GM18907 (cell line): ENCODE results near the gene MARK1.

ENCODE experiments used
- ATAC-seq: cut with Tn5 transposase; IDR thresholded peaks from one replicate; pipeline ENCODE4 v1.9.1; 2021; ENCODE audit warnings: mild to moderate bottlenecking, moderate library complexity; ENCODE audit not compliant: unreplicated experiment

The MARK1 gene

DNA sequence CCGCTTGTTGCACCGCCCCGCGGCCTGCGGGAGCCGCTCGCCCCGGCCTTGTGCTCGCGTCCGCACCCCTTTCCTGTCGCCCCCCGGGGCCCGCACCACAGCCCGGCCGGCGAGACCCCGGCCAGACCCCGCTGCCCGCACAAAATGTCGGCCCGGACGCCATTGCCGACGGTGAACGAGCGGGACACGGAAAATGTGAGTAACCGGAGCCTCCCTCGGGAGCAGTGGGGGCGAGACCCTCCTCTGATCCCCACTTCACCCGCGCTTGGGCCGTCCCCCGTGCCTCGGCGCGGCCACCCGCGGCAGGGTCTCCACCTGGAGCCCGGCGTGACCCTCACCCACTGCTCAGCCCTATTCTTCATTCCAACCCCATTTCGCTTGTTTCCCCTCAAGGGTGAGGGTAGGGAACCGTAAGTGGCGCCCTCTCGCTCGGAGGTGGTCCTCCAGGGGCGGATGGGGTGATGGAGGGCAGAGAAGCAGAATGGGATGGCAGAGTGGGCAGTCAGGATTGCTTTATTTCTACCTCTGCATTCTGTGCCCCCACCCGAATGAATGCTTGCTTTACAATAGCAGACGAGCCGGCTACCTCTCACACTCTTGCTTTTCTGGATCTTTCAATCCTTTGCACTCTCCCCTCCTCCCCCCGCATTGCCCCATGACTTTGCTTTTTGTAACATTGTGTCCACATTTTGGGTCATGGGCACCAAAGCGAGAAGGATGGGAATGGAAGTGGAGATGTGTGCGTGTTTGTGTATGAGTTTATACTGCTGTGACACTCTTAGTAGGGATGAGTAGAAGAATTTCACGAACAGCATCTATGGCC, 954 bp downstream of the MARK1 start:
- no peak for ATAC-seq

DNA sequence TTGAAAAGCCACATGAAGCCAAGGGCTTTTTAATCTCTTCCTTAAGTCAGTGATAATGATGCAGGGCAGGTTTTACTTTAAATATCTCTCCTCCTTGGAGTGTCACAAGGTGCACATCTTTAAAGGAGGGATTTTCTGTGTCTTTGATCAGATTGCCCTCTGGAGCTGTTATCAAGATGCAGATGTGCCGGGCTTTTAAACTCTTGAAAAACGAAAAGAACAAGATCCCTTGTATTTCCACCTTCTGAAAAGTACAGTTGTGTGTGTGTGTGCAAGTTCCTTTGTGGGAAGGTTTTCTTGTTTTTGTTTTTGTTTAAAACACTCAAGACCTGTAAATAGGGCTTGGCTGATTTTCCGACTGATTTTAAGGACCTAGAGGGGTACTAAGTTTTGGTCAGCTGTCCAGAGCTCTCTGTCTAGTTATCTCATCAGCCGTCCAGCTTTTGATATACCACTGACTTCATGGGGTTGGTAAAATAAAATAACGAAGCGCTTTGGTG, 1.6 kb downstream of the MARK1 start:
- no peak for ATAC-seq

DNA sequence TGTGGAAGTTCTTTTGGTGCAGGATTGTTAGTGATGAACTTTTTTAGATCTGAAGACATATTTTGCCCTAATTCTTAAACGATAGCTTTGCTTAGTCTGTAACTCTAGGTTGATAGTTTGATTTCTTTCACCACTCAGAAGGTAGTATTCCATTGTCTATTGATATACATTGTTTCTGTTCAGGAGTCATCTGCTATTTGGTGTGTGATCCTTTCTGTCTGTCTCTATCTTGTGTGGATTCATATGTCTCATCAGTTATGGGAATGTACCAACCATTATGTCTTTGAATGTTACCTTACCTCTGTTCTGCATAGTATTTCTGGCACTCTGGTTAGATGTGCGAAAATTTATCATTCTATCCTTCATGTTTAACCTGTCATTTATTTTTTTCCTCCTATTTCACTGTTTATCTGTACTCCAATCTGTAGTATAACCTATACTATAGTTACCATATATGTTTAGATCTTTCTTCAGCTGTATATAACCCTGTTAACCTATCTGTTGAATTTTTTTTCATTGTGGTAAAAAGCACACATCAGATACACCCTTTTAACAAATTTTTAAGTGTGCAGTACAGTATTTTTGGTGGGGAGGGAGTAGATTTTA, 5.7 kb downstream of the MARK1 start:
- no peak for ATAC-seq

DNA sequence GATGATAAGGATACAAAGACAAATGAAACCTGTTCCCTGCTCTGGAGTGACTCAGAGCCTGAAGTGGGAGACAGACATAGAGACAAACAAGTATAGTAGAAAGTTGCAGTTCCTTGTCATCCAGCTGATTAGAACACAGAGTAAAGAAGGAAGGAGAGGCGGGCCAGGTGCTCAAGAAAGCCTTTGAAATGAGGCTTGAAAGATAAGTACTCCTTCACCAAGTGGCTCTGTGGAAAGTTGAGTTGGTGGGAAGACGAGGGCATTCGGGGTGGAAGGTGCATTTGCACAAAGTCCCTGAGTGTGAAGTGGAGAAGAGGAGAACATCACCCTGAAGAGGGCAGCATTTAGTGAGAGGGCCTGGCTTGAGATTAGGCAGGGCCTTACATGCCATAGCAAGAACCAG, 17.0 kb downstream of the MARK1 start:
- ATAC-seq, result no peak

DNA sequence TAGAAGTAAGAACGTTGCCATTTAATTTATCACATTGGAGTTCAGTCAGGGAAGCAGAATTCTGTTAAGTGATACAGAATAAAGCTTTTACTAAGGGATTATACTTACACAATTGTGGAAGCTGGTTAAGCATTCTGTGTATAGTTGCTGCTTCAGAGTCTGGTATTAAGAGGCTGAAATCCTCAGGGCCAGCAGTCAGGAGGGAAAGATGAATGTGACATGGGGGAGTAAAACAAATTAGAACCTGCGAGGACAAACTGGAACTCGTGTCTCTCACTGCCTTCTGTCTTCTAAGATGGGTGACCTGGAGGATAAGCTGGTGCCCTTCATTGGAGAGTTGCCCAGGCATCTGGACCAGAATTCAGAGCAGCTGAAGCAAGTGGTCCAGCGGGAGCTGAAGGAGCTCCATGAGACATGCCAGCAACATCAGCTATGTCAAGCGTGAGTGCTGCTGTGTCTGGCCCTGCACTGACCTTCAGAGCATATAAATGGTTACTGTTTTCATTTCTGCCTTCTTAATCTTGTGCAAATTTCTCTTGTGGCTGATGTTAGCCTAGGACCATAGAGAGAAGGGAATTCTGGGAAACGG, 23.0 kb downstream of the MARK1 start:
- ATAC-seq, result no peak

DNA sequence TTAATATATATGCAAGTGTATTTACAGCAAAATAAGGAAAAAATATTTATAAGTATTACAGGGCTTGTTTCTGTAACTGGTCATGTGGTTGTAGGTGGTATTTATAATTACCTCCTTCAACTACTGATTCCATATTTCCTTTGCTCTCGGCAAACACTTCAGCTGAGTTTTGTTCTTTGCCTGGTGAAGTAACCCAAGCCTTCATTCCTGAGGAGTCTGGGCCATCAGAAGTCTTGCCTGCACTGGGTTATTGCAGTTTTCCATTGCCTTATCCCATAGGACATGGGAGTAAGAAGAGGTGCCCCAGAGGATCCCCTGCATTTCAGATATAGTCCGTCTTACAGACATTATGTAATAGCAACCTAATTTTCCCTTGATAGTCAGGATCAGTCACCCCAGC, 23.8 kb downstream of the MARK1 start:
- no peak for ATAC-seq

DNA sequence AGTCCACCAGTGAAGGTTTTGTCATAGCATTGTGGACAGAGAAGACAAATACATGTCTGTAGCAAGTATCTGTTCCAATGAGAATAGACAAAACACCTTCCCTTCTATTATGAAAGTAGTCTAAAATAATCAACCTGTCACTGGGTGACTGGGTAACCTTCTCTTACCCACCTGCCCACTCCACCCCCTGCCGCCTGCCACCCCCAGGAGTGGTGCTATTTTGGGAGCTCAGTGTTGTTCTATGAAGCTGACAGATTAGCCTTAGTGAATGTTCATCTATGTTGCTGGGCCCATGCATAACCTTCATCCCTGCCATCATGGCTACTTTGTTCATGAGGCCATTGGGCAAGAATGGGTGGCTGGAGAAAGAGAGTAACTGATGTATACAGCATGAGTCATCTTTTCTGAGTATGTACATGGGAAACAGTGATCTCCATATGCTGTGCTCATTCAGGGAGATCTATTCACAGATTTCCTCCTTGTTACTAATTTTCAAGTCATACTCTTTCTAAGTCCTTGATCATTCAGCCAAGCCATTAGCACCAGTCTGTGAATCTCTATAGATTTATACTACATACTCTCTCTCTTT, 24.8 kb downstream of the MARK1 start:
- ATAC-seq, result no peak

DNA sequence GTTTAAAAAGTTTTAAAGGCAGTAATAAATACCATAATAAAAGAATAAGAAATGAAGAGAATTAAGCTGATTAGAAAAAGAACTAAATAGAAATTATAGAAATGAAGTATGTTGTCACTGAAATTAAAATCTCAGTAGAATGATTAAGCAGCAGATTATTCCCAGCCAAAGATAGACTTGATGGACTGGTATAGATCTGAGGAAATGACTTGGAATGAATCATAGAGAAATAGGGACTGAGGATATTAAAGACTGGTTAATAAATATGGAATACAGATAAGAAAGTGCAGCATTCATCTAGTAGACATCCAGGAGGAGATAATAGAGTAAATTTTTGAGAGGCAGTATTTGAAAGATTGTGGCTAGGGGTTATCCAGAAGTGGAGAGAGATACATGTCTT, 28.7 kb downstream of the MARK1 start:
- no peak for ATAC-seq

DNA sequence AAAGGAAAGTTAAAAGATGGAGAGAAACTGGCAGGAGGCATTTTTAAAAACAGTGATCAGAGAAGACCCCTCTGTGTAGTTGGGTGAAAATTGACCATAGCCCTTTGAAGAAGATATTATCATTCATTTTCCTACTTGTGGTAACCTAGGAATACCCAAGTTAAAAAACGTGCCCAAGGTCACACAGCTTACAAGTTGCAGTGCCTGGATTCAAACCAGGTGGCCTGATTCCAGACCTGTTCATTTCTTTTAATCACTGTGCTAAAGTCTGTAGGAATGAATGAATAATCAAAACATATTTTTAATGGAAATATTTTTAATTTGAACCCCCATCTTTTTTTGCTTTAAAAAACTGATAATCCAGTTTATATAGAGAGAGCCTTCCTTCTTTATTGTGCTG, 35.6 kb downstream of the MARK1 start:
- ATAC-seq, result no peak

DNA sequence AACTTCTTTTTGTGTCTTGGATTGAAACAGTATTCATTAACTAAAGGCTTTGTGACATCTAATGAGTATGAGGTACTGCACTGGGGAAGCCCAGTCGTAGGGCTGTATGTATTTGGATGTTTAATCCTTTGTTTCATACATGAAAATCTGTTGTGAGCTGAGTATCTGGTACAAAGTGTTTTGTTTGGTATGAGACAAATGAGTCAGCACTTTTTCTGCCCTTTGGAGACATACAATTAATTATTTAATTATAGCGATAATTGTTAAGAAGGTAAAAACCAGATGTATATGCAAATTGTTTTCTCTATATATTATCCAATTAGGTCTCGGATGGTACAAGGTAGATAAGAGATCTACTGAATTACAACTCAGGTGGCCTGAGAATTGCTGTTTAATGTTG, 36.3 kb downstream of the MARK1 start:
- no peak for ATAC-seq

DNA sequence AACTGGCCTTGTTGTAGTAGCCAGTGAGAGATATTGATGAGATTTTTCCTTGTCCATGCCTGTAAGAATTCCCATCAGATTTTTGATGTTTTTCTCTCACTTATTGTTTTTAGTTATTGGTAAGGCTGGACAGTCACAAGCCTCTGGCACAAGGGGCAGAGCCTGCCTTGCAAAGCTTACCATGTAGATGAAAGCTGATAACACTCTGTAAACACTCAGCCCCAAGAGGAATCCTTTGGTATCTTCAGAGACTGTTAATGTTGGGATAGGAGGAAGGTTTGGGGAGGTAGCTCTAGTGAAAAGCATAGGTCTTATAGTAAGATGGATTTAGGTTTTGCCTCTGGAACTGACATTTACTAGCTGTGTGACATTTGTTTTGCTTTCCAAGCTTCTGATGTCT, 37.7 kb downstream of the MARK1 start:
- no peak for ATAC-seq

DNA sequence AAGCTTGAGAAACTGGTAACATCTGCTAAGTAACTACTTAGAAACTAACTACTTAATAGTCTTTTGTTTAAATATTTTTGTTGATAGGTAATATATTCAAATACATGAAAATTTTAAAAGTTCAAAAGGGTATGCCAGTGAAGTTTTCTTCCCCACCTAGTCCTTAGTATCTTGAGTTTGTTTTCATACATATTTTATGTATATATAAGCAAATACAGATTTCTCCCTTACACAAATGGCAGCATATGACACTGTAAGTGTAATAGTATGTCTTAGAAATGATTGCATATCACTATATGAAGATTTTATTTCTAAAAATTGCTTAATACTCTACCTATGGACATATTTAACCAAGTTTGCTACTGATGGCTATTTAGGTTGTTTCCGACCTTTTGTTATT, 38.9 kb downstream of the MARK1 start:
- ATAC-seq, result no peak

DNA sequence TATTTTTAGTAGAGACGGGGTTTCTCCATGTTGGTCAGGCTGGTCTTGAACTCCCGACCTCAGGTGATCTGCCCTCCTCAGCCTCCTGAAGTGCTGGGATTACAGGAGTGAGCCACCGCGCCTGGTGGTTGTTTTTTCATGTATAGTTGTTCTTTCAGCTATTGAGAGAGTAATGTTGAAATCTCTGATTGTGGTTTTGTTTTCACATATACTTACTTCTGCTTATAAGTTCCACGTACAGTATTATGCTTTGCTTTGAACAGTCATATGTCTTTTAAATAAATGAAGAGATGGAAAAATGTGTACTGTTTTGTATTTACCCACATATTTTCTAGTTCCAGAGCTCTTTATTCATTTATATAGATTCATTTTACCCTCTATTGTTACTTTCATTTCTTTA, 44.5 kb downstream of the MARK1 start:
- no peak for ATAC-seq

DNA sequence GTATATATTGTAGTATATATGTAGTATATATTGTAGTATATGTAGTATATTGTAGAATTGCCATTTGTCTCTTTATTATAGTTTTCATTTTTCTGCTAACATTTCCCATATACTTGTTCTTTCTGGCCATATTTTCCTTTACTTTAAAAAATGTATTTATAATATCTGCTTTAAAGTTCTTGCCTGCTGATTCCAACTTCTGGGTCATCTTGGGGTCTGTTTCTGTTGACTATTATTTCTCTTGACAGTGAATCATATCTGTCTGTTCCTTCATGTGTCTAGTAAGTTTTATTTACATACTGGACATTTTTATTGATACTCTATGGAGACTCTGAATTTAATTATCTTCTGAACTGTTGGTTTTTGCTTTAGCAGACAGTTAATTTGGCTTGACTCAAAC, 45.9 kb downstream of the MARK1 start:
- no peak for ATAC-seq

DNA sequence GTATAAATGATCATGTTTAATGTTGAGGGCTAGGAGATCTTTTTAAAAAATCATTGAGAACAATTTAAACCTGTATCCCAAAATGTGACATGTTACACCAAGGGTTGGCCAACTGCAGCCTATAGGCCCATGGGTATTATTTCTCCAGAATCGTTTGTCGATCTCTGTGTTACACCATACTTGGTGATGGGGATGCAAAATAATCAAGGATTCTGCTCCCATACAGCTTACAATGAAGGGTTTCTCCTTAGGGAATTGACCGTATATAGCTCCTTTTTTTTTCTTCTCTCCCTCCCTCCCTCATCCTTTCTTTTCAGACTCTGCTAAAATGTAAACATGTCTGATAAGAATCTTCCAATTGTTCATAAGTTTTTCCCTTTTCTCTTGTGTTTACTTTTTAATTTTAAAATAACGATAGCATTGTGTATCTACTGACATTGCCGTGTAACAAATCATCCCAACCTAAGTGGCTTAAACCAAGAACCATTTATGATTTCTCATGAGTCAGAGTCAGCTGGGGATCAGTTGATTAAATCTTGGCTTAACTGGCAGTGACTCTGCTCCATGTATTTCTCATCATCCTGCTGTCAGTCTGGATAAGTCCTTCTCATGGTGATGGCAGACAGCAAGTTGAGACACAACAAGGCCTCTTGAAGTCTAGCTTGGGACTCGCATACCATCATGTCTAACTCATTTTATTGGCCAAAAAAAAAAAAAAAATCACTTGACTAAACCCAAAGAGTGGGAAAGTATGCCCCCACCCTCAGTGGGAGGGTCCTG, 48.0 kb downstream of the MARK1 start:
- no peak for ATAC-seq

DNA sequence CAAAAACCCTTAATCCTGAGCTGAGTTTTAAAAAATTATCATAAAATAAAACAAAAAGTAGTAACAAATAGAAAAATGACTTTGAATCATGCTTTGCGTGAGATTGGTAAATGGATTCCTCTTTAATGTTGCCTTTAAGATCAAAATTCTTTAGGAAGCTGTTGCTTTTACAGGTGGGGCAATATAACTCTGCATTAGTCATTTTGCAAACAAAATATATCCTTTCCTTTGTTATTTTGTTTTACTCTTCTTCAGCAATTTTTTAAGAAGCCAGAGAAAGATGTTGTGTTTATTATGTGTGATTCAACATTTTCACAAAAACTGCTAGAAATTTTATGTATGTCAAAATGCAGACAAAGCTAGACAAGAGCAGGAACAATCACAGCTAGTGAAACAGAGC, 50.0 kb downstream of the MARK1 start:
- no peak for ATAC-seq

DNA sequence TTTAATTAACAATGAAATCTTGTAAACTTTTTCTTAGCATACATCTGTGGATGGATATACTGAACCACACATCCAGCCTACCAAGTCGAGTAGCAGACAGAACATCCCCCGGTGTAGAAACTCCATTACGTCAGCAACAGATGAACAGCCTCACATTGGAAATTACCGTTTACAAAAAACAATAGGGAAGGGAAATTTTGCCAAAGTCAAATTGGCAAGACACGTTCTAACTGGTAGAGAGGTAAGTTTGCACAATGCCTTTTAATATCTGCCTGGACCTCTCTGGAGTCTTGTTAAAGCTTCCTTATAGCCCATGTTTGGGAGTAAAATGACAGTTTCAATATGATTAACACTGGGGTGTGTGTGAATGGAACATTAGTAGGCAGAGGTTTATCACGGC, 51.4 kb downstream of the MARK1 start:
- ATAC-seq, result no peak

DNA sequence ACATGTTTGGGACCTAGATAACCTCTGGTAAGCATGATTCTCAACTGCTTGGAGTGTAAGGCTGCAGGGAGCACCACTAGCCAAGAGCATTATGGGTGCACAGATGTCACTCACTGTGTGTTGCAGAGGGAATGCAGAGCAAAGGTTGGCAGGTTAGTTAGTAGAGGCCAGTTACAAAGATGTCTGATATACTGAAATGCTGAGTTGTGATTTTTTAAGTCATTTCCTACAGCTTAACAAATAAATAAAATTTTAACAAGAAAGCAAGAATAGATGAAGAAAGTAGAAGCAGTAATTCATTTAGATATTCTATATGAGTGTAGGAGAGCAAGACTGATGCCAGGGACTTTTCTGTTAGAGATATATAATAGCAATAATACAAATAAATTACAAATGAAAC, 64.8 kb downstream of the MARK1 start:
- no peak for ATAC-seq

DNA sequence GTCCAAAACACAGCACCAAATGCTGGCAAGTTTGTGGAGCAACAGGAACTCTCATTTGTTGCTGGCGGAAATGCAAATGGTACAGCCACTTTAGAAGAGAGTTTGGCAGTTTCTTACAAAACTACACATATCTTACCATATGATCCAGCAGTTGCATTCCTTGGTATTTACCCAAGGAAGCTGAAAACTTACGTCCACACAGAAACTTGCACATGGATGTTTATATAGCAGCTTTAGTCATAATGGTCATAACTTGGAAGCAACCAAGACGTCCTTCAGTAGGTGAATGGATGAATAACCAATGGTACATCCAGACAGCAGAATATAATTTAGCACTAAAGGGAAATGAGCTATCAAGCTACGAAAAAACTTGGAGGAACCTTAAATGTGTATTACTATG, 66.4 kb downstream of the MARK1 start:
- ATAC-seq, result no peak

DNA sequence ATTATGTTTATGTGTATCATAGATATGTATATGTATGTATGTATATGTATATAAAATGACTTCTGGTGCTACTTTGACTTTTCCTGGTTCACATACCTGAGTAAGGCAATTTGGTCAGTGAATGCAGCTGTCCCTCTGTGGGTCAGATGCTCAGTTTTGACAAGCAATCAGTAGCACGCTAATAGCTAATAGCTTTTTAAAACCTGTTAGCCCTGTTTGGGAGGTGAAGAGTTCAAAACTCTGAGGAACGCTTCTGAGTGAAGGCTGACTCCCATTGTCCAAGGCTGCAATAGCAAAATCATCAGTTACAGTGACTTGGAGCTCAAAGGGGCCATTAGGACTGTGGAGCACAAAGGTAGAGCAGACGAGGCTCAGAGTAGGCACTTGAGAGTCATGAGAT, 67.2 kb downstream of the MARK1 start:
- no peak for ATAC-seq

DNA sequence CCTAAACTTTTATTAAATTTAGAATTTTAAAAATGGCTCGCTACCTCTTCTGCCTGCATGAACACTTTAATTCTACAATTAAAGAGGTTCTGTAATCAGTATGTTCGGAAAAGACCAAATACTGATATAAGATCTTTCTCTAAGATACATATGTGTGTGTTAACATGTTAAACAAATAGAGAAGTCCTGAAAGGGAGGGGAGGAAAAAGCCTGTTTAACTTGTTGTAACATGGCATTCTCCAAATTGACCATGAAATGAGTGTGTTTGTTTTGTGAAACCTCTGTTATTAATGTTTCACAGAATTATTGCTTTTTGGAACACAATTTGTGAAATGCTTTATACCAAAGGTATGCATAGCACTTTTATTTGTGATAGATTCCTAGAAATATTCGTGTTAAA, 77.0 kb downstream of the MARK1 start:
- ATAC-seq, result no peak
